GF-D8 (cell line): Measurements from ENCODE around the gene CPSF4.
"Not testable (repeated sequence)": the region's sequence is repeated elsewhere in the genome, so short reads cannot be mapped to it uniquely, and the experiment has no call there.

Source experiments
- DNase-seq: peaks from one replicate; lab custom pipeline; 2025; lab: John Stamatoyannopoulos, UW

The CPSF4 gene

GRCh38 chr7:99490878-99491277 is 52.1 kb downstream of the CPSF4 start:
- DNase-seq, result no peak

- no peak for DNase-seq
Observed at GRCh38 chr7:99493823-99494222, 55.1 kb downstream of the CPSF4 start.

- no peak for DNase-seq
Observed at GRCh38 chr7:99497766-99498545, 59.2 kb downstream of the CPSF4 start.

- DNase-seq, result no peak
Observed at GRCh38 chr7:99498546-99498944, 59.8 kb downstream of the CPSF4 start.

GRCh38 chr7:99499371-99499720 is 60.6 kb downstream of the CPSF4 start:
- DNase-seq, result no peak

GRCh38 chr7:99499721-99500636 is 61.2 kb downstream of the CPSF4 start, which contains the start of gene ZNF394:
Gene ZNF394 (minus strand): TSS chr7:99500281. CDS start chr7:99500093, 188 bp downstream.
- DNase-seq, result peak; percentile 75

- DNase-seq, result no peak
Observed at GRCh38 chr7:99500637-99501009, 61.9 kb downstream of the CPSF4 start.

GRCh38 chr7:99501236-99501635 is 62.5 kb downstream of the CPSF4 start:
- DNase-seq, result not testable (repeated sequence)

GRCh38 chr7:99504281-99504602 is 65.5 kb downstream of the CPSF4 start:
- no peak for DNase-seq

- peak; percentile 91 for DNase-seq
Observed at GRCh38 chr7:99504603-99505323, 66.0 kb downstream of the CPSF4 start, which contains the start of gene ZKSCAN5. Gene ZKSCAN5 (plus strand): TSS chr7:99504662. CDS start chr7:99506045, 1,383 bp downstream.

- DNase-seq, result no peak
Observed at GRCh38 chr7:99505324-99505662, 66.5 kb downstream of the CPSF4 start.
